ENCODE measurements around the gene PI4K2A.

- no peak for TF ChIP-seq NR1H2 (CRISPR knock-in tag; IDR thresholded peaks at IDR 0.05; ENCODE audit: borderline replicate concordance, low read depth)
- no peak for TF ChIP-seq POLR2A (IDR thresholded peaks at IDR 0.05; ENCODE audit: insufficient read depth in 1 of 2, low read depth in 2 of 2, low read length in 2 of 2)
- TF ChIP-seq, protein P1, sequence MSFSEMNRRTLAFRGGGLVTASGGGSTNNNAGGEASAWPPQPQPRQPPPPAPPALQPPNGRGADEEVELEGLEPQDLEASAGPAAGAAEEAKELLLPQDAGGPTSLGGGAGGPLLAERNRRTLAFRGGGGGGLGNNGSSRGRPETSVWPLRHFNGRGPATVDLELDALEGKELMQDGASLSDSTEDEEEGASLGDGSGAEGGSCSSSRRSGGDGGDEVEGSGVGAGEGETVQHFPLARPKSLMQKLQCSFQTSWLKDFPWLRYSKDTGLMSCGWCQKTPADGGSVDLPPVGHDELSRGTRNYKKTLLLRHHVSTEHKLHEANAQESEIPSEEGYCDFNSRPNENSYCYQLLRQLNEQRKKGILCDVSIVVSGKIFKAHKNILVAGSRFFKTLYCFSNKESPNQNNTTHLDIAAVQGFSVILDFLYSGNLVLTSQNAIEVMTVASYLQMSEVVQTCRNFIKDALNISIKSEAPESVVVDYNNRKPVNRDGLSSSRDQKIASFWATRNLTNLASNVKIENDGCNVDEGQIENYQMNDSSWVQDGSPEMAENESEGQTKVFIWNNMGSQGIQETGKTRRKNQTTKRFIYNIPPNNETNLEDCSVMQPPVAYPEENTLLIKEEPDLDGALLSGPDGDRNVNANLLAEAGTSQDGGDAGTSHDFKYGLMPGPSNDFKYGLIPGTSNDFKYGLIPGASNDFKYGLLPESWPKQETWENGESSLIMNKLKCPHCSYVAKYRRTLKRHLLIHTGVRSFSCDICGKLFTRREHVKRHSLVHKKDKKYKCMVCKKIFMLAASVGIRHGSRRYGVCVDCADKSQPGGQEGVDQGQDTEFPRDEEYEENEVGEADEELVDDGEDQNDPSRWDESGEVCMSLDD (CRISPR knock-in tag; IDR thresholded peaks at IDR 0.05; ENCODE audit: borderline replicate concordance): no peak
- TF ChIP-seq BHLHE40 (IDR thresholded peaks at IDR 0.05; ENCODE audit: low read length): no peak
- TF ChIP-seq, protein P2, sequence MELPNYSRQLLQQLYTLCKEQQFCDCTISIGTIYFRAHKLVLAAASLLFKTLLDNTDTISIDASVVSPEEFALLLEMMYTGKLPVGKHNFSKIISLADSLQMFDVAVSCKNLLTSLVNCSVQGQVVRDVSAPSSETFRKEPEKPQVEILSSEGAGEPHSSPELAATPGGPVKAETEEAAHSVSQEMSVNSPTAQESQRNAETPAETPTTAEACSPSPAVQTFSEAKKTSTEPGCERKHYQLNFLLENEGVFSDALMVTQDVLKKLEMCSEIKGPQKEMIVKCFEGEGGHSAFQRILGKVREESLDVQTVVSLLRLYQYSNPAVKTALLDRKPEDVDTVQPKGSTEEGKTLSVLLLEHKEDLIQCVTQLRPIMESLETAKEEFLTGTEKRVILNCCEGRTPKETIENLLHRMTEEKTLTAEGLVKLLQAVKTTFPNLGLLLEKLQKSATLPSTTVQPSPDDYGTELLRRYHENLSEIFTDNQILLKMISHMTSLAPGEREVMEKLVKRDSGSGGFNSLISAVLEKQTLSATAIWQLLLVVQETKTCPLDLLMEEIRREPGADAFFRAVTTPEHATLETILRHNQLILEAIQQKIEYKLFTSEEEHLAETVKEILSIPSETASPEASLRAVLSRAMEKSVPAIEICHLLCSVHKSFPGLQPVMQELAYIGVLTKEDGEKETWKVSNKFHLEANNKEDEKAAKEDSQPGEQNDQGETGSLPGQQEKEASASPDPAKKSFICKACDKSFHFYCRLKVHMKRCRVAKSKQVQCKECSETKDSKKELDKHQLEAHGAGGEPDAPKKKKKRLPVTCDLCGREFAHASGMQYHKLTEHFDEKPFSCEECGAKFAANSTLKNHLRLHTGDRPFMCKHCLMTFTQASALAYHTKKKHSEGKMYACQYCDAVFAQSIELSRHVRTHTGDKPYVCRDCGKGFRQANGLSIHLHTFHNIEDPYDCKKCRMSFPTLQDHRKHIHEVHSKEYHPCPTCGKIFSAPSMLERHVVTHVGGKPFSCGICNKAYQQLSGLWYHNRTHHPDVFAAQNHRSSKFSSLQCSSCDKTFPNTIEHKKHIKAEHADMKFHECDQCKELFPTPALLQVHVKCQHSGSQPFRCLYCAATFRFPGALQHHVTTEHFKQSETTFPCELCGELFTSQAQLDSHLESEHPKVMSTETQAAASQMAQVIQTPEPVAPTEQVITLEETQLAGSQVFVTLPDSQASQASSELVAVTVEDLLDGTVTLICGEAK (IDR thresholded peaks at IDR 0.05): no peak
- TF ChIP-seq, protein P2 (CRISPR knock-in tag; IDR thresholded peaks at IDR 0.05): no peak
- no peak for TF ChIP-seq CBFB (CRISPR knock-in tag; IDR thresholded peaks at IDR 0.05)
- TF ChIP-seq, protein P3, sequence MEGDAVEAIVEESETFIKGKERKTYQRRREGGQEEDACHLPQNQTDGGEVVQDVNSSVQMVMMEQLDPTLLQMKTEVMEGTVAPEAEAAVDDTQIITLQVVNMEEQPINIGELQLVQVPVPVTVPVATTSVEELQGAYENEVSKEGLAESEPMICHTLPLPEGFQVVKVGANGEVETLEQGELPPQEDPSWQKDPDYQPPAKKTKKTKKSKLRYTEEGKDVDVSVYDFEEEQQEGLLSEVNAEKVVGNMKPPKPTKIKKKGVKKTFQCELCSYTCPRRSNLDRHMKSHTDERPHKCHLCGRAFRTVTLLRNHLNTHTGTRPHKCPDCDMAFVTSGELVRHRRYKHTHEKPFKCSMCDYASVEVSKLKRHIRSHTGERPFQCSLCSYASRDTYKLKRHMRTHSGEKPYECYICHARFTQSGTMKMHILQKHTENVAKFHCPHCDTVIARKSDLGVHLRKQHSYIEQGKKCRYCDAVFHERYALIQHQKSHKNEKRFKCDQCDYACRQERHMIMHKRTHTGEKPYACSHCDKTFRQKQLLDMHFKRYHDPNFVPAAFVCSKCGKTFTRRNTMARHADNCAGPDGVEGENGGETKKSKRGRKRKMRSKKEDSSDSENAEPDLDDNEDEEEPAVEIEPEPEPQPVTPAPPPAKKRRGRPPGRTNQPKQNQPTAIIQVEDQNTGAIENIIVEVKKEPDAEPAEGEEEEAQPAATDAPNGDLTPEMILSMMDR (CRISPR knock-in tag; IDR thresholded peaks at IDR 0.05): no peak
- TF ChIP-seq EP300 (IDR thresholded peaks at IDR 0.05; ENCODE audit: low read depth in 2 of 2, low read length in 2 of 2): no peak
- TF ChIP-seq EP300 (CRISPR knock-in tag; IDR thresholded peaks at IDR 0.05; ENCODE audit: borderline replicate concordance): no peak
- TF ChIP-seq, protein P4, sequence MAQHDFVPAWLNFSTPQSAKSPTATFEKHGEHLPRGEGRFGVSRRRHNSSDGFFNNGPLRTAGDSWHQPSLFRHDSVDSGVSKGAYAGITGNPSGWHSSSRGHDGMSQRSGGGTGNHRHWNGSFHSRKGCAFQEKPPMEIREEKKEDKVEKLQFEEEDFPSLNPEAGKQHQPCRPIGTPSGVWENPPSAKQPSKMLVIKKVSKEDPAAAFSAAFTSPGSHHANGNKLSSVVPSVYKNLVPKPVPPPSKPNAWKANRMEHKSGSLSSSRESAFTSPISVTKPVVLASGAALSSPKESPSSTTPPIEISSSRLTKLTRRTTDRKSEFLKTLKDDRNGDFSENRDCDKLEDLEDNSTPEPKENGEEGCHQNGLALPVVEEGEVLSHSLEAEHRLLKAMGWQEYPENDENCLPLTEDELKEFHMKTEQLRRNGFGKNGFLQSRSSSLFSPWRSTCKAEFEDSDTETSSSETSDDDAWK (CRISPR knock-in tag; IDR thresholded peaks at IDR 0.05): no peak
- TF ChIP-seq SETDB1 (CRISPR knock-in tag; IDR thresholded peaks at IDR 0.05; ENCODE audit: borderline replicate concordance): no peak
Measured at GRCh38 chr10:97708167-97708566, 67.7 kb downstream of the PI4K2A start.
